Measurements from ENCODE around the gene ZC2HC1C. TPM values are rescaled to one million over a fixed set of nuclear protein-coding genes. Genes with fewer than 3 reads are reported as not detected.

ZC2HC1C gene
- total RNA-seq, 2 experiments from 2014 or later = 0.22 to 0.30 TPM

GRCh38 chr14:75053396-75054291 lies 15.8 kb upstream of the ZC2HC1C start:
- DNase-seq (no peak), ATAC-seq (ENCODE audit: poor library complexity) (no peak)
- Mint-ChIP-seq H3K36me3 (ENCODE audit: low read depth) (peaks cover 29% of the 10 kb centered on the region), H3K4me1 (ENCODE audit: low read depth) (peaks cover 36% of the 10 kb centered on the region), H3K9me3 (no peaks in the 10 kb centered on the region), H3K27ac (peak overlapping the region; percentile 16), H3K4me3 (peak overlapping the region; percentile 51), H3K27me3 (no peaks in the 10 kb centered on the region)
- no peak for TF ChIP-seq CTCF (IDR thresholded peaks at IDR 0.05)
- intact Hi-C loops (cut with DNase I, micrococcal nuclease) = loop anchor here in 1 of 2 experiments (2.0 kb wide), 1 partner anchor 13 kb away; no protein-coding TSS in a partner anchor
- Histone ChIP-seq H3K4me3 (ENCODE audit: low read length) (no peak overlapping the region), H3K4me1 (ENCODE audit: insufficient read depth, low read length) (peaks cover 15% of the 10 kb centered on the region), H3K27me3 (ENCODE audit: control insufficient read depth in 1 of 2, insufficient read depth in 2 of 2, low read length in 2 of 2) (no peaks in the 10 kb centered on the region), H3K9me3 (ENCODE audit: control insufficient read depth in 1 of 2, insufficient read depth in 1 of 2, low read length in 2 of 2) (no peaks in the 10 kb centered on the region), H3K36me3 (ENCODE audit: insufficient read depth, low read length) (no peaks in the 10 kb centered on the region), H3K27ac (ENCODE audit: low read depth in 1 of 2, low read length in 2 of 2) (no peak overlapping the region)
- ChIA-PET POLR2A (no interaction called here), CTCF (no interaction called here)

GRCh38 chr14:75054421-75054820 lies 15.0 kb upstream of the ZC2HC1C start:
- CTCF ChIA-PET = interaction anchor here (0.6 kb wide), 1 partner anchor 22 kb away, joined by 4 read pairs; no protein-coding TSS in a partner anchor

GRCh38 chr14:75059642-75060041 lies 9.8 kb upstream of the ZC2HC1C start:
- ChIA-PET CTCF (no interaction called here), POLR2A (no interaction called here)
- Mint-ChIP-seq H3K27ac (peak overlapping the region; percentile 4), H3K9me3 (no peaks in the 10 kb centered on the region), H3K4me1 (ENCODE audit: low read depth) (peaks cover 48% of the 10 kb centered on the region), H3K36me3 (ENCODE audit: low read depth) (peaks cover 33% of the 10 kb centered on the region), H3K4me3 (no peak overlapping the region), H3K27me3 (no peaks in the 10 kb centered on the region)
- intact Hi-C loops (cut with DNase I, micrococcal nuclease) = loop anchor here in 1 of 2 experiments (10.0 kb wide), 1 partner anchor 55 kb away; the partner anchor contains the start of gene EIF2B2
- no peak for ATAC-seq (ENCODE audit: poor library complexity)
- DNase-seq = no peak
- Histone ChIP-seq H3K4me1 (ENCODE audit: insufficient read depth, low read length) (peaks cover 17% of the 10 kb centered on the region), H3K4me3 (ENCODE audit: low read length) (no peak overlapping the region), H3K27me3 (ENCODE audit: control insufficient read depth in 1 of 2, insufficient read depth in 2 of 2, low read length in 2 of 2) (no peaks in the 10 kb centered on the region), H3K27ac (ENCODE audit: low read depth in 1 of 2, low read length in 2 of 2) (no peak overlapping the region), H3K36me3 (ENCODE audit: insufficient read depth, low read length) (no peaks in the 10 kb centered on the region), H3K9me3 (ENCODE audit: control insufficient read depth in 1 of 2, insufficient read depth in 1 of 2, low read length in 2 of 2) (no peaks in the 10 kb centered on the region)
- TF ChIP-seq CTCF (IDR thresholded peaks at IDR 0.05) = no peak

More at GRCh38 chr14:75054421-75054820, 15.0 kb upstream of the ZC2HC1C start:
- H3K27me3 Mint-ChIP-seq = no peaks in the 10 kb centered on the region
- POLR2A ChIA-PET = no interaction called here
- Histone ChIP-seq H3K27me3 (ENCODE audit: control insufficient read depth in 1 of 2, insufficient read depth in 2 of 2, low read length in 2 of 2) (no peaks in the 10 kb centered on the region), H3K9me3 (ENCODE audit: control insufficient read depth in 1 of 2, insufficient read depth in 1 of 2, low read length in 2 of 2) (no peaks in the 10 kb centered on the region), H3K36me3 (ENCODE audit: insufficient read depth, low read length) (no peaks in the 10 kb centered on the region), H3K4me3 (ENCODE audit: low read length) (no peak overlapping the region), H3K27ac (ENCODE audit: low read depth in 1 of 2, low read length in 2 of 2) (no peak overlapping the region), H3K4me1 (ENCODE audit: insufficient read depth, low read length) (peaks cover 15% of the 10 kb centered on the region)
- DNase-seq (no peak), ATAC-seq (ENCODE audit: poor library complexity) (no peak)
- no peak overlapping the region for H3K27ac Mint-ChIP-seq
- H3K9me3 Mint-ChIP-seq = no peaks in the 10 kb centered on the region
- peaks cover 29% of the 10 kb centered on the region for H3K36me3 Mint-ChIP-seq (ENCODE audit: low read depth)
- intact Hi-C loops (cut with DNase I, micrococcal nuclease) = no loop called here
- H3K4me1 Mint-ChIP-seq (ENCODE audit: low read depth) = peaks cover 29% of the 10 kb centered on the region
- no peak overlapping the region for H3K4me3 Mint-ChIP-seq
- TF ChIP-seq CTCF (IDR thresholded peaks at IDR 0.05) = no peak
